Trophoblast cell (in vitro differentiated cells and primary cell): ENCODE data around the gene RTF2.

Source experiments
- DNase-seq, 2 donors: peaks; one replicate each; pipeline ENCODE4 v3.0.0-alpha.2; 2016
- H2AFZ ChIP-seq: 2 replicates; pipeline ENCODE4 v1.6.1; 2013; ENCODE audit warnings: low read length, moderate library complexity, mild to moderate bottlenecking; ENCODE audit not compliant: insufficient read depth, poor library complexity
- H2AK5ac ChIP-seq: 2 replicates; pipeline ENCODE4 v1.6.1; 2013; ENCODE audit warnings: mild to moderate bottlenecking, low read length
- H2BK120ac ChIP-seq: 2 replicates; pipeline ENCODE4 v1.6.1; 2013; ENCODE audit warnings: low read length, mild to moderate bottlenecking, moderate library complexity; ENCODE audit not compliant: insufficient read depth, poor library complexity
- H2BK12ac ChIP-seq: 2 replicates; pipeline ENCODE4 v1.6.1; 2013; ENCODE audit warnings: mild to moderate bottlenecking, low read length, moderate library complexity
- H2BK5ac ChIP-seq: 2 replicates; pipeline ENCODE4 v1.6.1; 2013; ENCODE audit warnings: low read length, low read depth, moderate library complexity, mild to moderate bottlenecking; ENCODE audit not compliant: poor library complexity
- H3K14ac ChIP-seq: 2 replicates; pipeline ENCODE4 v1.6.1; 2013; ENCODE audit warnings: mild to moderate bottlenecking, low read length
- H3K18ac ChIP-seq: 2 replicates; pipeline ENCODE4 v1.6.1; 2013; ENCODE audit warnings: mild to moderate bottlenecking, low read length
- H3K23ac ChIP-seq: 2 replicates; pipeline ENCODE4 v1.6.1; 2013; ENCODE audit warnings: low read length
- H3K27ac ChIP-seq: 2 replicates; pipeline ENCODE4 v1.5.1; 2013; ENCODE audit warnings: low read depth, mild to moderate bottlenecking, inconsistent platforms, low read length, moderate library complexity
- H3K27me3 ChIP-seq: 2 replicates; pipeline ENCODE4 v1.6.1; 2013; ENCODE audit warnings: inconsistent platforms, mild to moderate bottlenecking, low read length, moderate library complexity; ENCODE audit not compliant: insufficient read depth
- H3K36me3 ChIP-seq, 2 experiments: 1 replicate in 1 of 2; 2 replicates in 1 of 2; pipeline ENCODE4 v1.6.1; 2013; ENCODE audit warnings: low read length in 2 of 2, mild to moderate bottlenecking in 2 of 2, moderate library complexity in 1 of 2; ENCODE audit not compliant: insufficient read depth in 2 of 2, control insufficient read depth in 1 of 2
- H3K4ac ChIP-seq: 2 replicates; pipeline ENCODE4 v1.6.1; 2013; ENCODE audit warnings: low read depth, mild to moderate bottlenecking, low read length, moderate library complexity
- H3K4me1 ChIP-seq, 2 experiments: 1 replicate in 1 of 2; 2 replicates in 1 of 2; pipeline ENCODE4 v1.6.1; 2013; ENCODE audit warnings: low read length in 2 of 2, mild to moderate bottlenecking in 2 of 2, moderate library complexity in 1 of 2; ENCODE audit not compliant: insufficient read depth in 2 of 2, control insufficient read depth in 1 of 2
- H3K4me2 ChIP-seq: 2 replicates; pipeline ENCODE4 v1.6.1; 2013; ENCODE audit warnings: inconsistent platforms, mild to moderate bottlenecking, low read length, moderate library complexity
- H3K4me3 ChIP-seq: 2 replicates; pipeline ENCODE4 v1.5.1; 2013; ENCODE audit warnings: mild to moderate bottlenecking, low read depth, low read length, inconsistent platforms
- H3K79me1 ChIP-seq: one replicate; pipeline ENCODE4 v1.6.1; 2013; ENCODE audit warnings: low read length
- H3K79me2 ChIP-seq: 2 replicates; pipeline ENCODE4 v1.6.1; 2013; ENCODE audit warnings: low read length, mild to moderate bottlenecking; ENCODE audit not compliant: control insufficient read depth, insufficient read depth, poor library complexity
- H3K9ac ChIP-seq: 2 replicates; pipeline ENCODE4 v1.6.1; 2013; ENCODE audit warnings: mild to moderate bottlenecking, low read length
- H3K9me3 ChIP-seq: 2 replicates; pipeline ENCODE4 v1.6.1; 2013; ENCODE audit warnings: low read depth, mild to moderate bottlenecking, control low read depth, inconsistent platforms, low read length; ENCODE audit not compliant: insufficient read depth
- H4K12ac ChIP-seq: 2 replicates; pipeline ENCODE4 v1.6.1; 2013; ENCODE audit warnings: low read depth, mild to moderate bottlenecking, low read length, moderate library complexity
- H4K8ac ChIP-seq: 2 replicates; pipeline ENCODE4 v1.6.1; 2013; ENCODE audit warnings: low read depth, mild to moderate bottlenecking, low read length, moderate library complexity
- H4K91ac ChIP-seq: one replicate; pipeline ENCODE4 v1.6.1; 2013; ENCODE audit warnings: low read depth, mild to moderate bottlenecking, low read length, moderate library complexity
- WGBS: extraction: QIAGEN DNeasy Blood & Tissue Kit; methylation state at CpG from one replicate; pipeline ENCODE4 v1.1.7; 2013; ENCODE audit warnings: missing lambda C conversion rate; ENCODE audit not compliant: insufficient read length, insufficient coverage; ENCODE audit errors: extremely low coverage; 5-methylcytosine and 5-hydroxymethylcytosine counted together

Gene RTF2

GRCh38 chr20:56483970-56484369, 15.5 kb downstream of the RTF2 start:
- Histone ChIP-seq H2BK5ac (no peak overlapping the region), H3K23ac (no peak overlapping the region), H4K12ac (no peak overlapping the region), H3K4ac (no peak overlapping the region), H3K4me2 (no peak overlapping the region), H3K18ac (no peak overlapping the region), H3K4me1 (no peaks in the 10 kb centered on the region), H4K8ac (no peak overlapping the region), H3K79me2 (no peaks in the 10 kb centered on the region), H2BK12ac (no peak overlapping the region), H3K27me3 (no peaks in the 10 kb centered on the region), H3K4me3 (no peak overlapping the region), H3K79me1 (no peaks in the 10 kb centered on the region), H3K14ac (no peak overlapping the region), H3K36me3 (peaks cover 27 to 52% of the 10 kb centered on the region in 2 experiments), H2AFZ (no peak overlapping the region), H4K91ac (no peak overlapping the region), H3K27ac (no peak overlapping the region), H3K9me3 (peaks cover 1% of the 10 kb centered on the region), H2BK120ac (no peak overlapping the region), H2AK5ac (no peak overlapping the region), H3K9ac (no peak overlapping the region)
- DNase-seq: no peak
- WGBS: no CpG with 5 or more reads among the region's 7 CpGs

GRCh38 chr20:56487216-56487615, 18.8 kb downstream of the RTF2 start:
- Histone ChIP-seq H3K4me1 (no peaks in the 10 kb centered on the region), H4K8ac (no peak overlapping the region), H3K79me2 (no peaks in the 10 kb centered on the region), H3K9ac (no peak overlapping the region), H3K27ac (no peak overlapping the region), H3K79me1 (no peaks in the 10 kb centered on the region), H3K4ac (no peak overlapping the region), H3K4me3 (no peak overlapping the region), H3K36me3 (peaks cover 30 to 48% of the 10 kb centered on the region in 2 experiments), H2BK12ac (no peak overlapping the region), H2AFZ (no peak overlapping the region), H3K27me3 (no peaks in the 10 kb centered on the region), H2BK120ac (no peak overlapping the region), H2AK5ac (no peak overlapping the region), H2BK5ac (no peak overlapping the region), H3K23ac (no peak overlapping the region), H3K9me3 (peaks cover 1% of the 10 kb centered on the region), H4K91ac (no peak overlapping the region), H3K18ac (no peak overlapping the region), H3K14ac (no peak overlapping the region), H4K12ac (no peak overlapping the region), H3K4me2 (no peak overlapping the region)
- DNase-seq: no peak
- no CpG with 5 or more reads among the region's 11 CpGs for WGBS

- no peaks in the 10 kb centered on the region for H3K27me3 ChIP-seq
- H3K4me1 ChIP-seq: no peaks in the 10 kb centered on the region
- H3K9ac ChIP-seq: no peak overlapping the region
- no peak overlapping the region for H3K4ac ChIP-seq
- no peak overlapping the region for H4K91ac ChIP-seq
- H3K36me3 ChIP-seq: peaks cover 30 to 45% of the 10 kb centered on the region in 2 experiments
- no peak overlapping the region for H2BK5ac ChIP-seq
- no peak overlapping the region for H2AFZ ChIP-seq
- H2BK12ac ChIP-seq: no peak overlapping the region
- H4K12ac ChIP-seq: no peak overlapping the region
- no peak overlapping the region for H3K23ac ChIP-seq
- no peak overlapping the region for H3K4me3 ChIP-seq
- H3K79me2 ChIP-seq: no peaks in the 10 kb centered on the region
- no peaks in the 10 kb centered on the region for H3K79me1 ChIP-seq
- H3K9me3 ChIP-seq: peaks cover 1% of the 10 kb centered on the region
- H2BK120ac ChIP-seq: no peak overlapping the region
- WGBS: no CpG with 5 or more reads among the region's 5 CpGs
- no peak overlapping the region for H3K27ac ChIP-seq
- H3K14ac ChIP-seq: no peak overlapping the region
- H3K18ac ChIP-seq: no peak overlapping the region
- H4K8ac ChIP-seq: no peak overlapping the region
- no peak overlapping the region for H2AK5ac ChIP-seq
- DNase-seq: no peak
- H3K4me2 ChIP-seq: no peak overlapping the region
These were observed 20.1 kb downstream of the RTF2 start for GRCh38 chr20:56488566-56488965.

- no peak overlapping the region for H2AFZ ChIP-seq
- no peak overlapping the region for H2BK120ac ChIP-seq
- H3K23ac ChIP-seq: no peak overlapping the region
- no peaks in the 10 kb centered on the region for H3K27me3 ChIP-seq
- H3K9ac ChIP-seq: no peak overlapping the region
- H2BK5ac ChIP-seq: no peak overlapping the region
- peaks cover 3 to 5% of the 10 kb centered on the region in 2 experiments for H3K36me3 ChIP-seq
- no peak overlapping the region for H3K4me2 ChIP-seq
- no CpG with 5 or more reads among the region's 1 CpG for WGBS
- no peaks in the 10 kb centered on the region for H3K79me1 ChIP-seq
- H4K12ac ChIP-seq: no peak overlapping the region
- H4K8ac ChIP-seq: no peak overlapping the region
- H3K9me3 ChIP-seq: no peaks in the 10 kb centered on the region
- H3K4me1 ChIP-seq: peaks cover 9 to 10% of the 10 kb centered on the region in 2 experiments
- H3K79me2 ChIP-seq: no peaks in the 10 kb centered on the region
- H2AK5ac ChIP-seq: no peak overlapping the region
- no peak overlapping the region for H3K4me3 ChIP-seq
- H3K14ac ChIP-seq: no peak overlapping the region
- H3K18ac ChIP-seq: no peak overlapping the region
- H3K4ac ChIP-seq: no peak overlapping the region
- DNase-seq: no peak
- no peak overlapping the region for H3K27ac ChIP-seq
- no peak overlapping the region for H2BK12ac ChIP-seq
- no peak overlapping the region for H4K91ac ChIP-seq
These were observed 32.7 kb downstream of the RTF2 start for GRCh38 chr20:56501116-56501515.
